GM18861 (cell line): ENCODE measurements around the gene MSMP.

Experiments
- ATAC-seq: cut with Tn5 transposase; IDR thresholded peaks from one replicate; pipeline ENCODE4 v1.9.1; 2021; ENCODE audit not compliant: unreplicated experiment

The MSMP gene

DNA sequence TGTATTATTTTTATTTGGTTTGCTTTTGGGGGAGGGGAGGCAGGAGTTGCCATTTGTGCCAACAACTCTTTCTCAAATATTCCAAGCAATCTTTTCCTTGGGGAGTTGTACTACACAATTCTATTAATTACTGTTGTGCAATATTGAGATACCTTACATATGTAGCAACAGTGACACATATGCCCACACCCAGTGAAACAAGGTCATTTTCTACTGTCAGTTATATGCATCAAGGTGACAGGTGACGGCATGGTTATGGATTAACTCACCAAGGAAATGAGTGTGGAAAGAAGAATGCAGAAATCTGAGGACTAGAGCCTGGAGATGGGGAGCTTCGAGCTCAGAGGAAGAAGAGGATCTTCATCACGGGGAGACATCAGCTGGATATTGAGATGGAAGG is 17.9 kb upstream of the MSMP start:
- ATAC-seq: no peak

DNA sequence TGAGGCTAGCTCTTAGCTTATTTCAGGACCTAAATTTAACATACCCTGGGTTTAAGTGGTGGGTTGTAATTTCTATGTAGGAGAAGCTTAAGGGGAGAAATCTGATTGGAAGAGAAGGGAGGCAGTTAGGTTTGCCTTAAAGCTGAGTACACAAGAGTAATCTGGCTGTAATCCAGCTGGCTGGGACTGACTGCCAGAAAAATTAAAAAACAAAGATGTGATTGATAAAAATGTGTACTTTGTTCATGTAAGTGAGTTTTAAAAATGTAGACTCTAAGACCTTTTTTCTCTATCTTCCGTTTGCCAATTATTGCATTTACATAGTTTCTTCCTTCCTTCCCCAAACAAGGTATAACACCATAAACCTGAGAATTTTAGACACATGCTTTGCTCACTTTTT is 17.5 kb upstream of the MSMP start:
- no peak for ATAC-seq

DNA sequence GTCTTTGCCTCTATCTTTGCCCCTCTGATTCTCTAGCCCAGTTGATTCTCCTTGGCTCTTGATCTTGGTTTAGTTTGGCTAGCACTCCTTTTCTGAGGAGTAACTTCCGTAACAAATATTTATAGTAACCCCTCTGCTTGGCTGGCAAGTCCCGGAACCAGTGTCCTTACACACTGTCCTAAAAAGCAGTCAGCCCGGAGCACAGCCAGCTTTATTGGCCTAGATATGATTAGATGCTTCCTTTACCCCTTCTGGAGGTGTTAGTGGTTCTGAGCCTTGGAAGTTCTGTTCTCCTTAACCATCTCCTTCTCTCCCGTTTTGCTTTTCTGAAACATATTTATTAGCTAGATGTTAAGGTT is 17.0 kb upstream of the MSMP start:
- ATAC-seq: no peak

DNA sequence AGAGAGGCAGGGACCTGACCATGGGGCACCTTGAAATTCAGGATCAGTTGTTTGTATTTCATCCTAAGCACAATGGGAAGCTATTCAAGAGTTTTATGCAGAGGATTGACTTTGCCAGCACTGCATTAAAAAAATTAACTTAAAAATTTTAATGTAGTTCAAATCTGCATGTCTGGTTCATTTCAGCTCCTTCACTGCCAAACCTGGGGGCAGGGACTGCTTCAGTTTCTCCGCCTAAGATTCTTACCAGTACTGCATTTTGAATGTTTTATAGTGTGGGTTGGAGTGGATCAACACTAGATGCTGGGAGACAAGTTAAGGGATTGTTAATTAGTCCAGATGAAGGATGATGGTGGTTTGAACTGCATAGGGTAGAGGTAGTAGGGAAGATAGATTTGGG is 15.7 kb upstream of the MSMP start:
- ATAC-seq: no peak

DNA sequence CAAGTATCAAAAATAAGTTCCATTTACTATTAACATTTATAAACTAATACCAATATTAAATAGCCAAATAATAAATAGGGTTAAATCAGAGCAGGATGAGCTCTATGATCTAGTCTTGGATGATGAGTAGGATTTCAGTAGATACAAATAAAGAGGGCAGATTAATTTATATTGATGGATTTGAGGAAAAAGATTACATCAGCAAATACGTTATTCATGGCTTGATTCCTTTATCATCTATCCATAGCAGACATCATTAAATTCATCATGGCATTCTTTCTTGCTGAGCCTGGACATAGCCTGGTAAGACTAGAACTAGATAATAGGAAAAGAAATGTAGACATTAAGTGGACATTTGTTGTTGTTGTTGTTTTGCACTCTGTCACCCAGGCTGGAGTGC is 13.4 kb upstream of the MSMP start:
- ATAC-seq: no peak

DNA sequence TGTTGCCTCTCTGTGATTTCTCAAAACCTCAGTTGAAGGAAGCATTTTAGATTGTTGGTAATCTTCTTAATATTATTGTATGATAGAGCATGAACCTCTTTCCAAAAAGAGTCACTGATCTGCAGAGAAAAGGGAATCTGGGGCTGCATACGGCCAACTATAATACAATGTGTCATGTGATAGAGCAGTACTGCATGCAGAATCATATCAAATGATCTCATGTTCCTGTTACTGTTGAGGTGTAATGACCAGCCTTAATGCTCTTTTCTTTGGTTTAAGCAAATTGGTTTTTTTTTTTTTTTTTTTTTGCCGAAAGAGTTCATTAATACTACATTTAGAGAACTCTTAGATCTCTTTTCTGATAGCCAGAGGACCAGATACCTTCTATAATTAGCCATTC is 12.9 kb upstream of the MSMP start:
- ATAC-seq: no peak

DNA sequence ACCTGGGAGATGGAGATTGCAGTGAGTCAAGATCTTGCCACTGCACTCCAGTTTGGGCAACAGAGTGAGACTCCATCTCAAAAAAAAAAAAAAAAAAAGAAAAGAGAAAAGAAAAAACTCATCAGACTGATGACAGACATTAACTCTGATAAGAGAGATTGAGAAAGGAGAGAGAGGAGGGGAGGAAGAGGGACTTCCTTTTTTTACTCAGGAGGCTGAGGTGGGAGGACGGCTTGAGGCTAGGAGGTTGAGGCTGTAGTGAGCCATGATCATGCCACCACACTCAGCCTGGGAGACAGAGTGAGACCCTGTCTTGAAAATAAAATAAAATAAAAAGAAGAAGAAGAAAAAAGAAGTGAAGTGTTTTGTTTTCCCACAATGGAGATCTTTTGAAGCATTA is 9.7 kb upstream of the MSMP start:
- ATAC-seq: no peak

DNA sequence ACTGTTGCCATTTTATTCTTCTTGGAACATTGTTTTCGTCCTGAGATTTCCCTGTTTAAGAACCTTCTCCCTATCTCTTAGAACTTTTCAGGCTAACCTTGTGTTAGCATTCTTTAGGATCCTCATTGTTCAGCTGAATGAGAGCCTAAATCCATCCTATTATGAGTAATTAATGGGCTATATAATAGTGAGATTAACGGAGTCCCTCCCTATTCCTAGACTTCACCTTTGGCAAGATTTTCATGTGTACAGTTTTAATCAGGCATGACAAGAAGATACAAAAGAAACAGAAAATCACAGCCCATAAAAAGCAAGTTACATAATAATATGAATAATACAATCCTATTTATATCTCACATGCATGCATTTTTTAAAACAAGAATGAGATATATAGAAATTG is 9.1 kb upstream of the MSMP start:
- no peak for ATAC-seq

DNA sequence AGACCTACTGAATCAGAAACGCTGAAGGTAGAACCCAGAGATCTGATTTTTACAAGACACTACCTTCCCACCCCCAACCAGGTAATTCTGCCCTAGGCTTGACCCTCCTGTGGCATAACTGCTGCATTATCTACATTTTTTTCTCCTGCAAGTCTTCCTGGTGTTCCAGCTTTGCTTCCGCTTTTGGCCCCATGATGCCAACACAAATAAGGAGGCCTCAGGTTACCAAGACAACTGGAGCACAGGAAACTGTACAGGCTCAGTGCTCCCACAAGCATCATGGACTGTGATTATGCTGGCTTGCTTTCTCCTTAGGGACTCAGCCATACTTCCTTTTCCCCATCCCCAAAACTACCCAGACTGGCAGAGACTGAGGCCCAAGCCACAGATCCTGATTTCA is 6.6 kb upstream of the MSMP start:
- no peak for ATAC-seq

DNA sequence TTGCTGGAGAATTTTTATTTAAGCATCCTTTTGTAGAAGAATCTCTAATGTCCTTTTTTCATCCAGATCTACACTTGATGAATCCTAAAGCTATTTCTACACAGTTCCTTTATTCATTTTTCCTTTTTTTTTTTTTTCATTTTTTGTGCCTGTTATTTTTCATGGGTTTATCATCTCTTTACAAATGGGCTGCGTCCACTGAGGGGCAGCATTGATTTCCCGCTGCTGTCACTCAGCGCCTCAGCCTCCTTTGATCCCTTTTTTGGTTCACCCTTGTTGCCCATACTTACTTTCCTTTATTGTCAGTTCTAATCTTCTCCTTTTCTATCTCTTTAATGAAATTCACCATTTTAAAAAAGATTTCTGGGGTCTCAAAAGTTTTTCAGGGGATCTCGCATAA is 5.7 kb upstream of the MSMP start:
- ATAC-seq: no peak

DNA sequence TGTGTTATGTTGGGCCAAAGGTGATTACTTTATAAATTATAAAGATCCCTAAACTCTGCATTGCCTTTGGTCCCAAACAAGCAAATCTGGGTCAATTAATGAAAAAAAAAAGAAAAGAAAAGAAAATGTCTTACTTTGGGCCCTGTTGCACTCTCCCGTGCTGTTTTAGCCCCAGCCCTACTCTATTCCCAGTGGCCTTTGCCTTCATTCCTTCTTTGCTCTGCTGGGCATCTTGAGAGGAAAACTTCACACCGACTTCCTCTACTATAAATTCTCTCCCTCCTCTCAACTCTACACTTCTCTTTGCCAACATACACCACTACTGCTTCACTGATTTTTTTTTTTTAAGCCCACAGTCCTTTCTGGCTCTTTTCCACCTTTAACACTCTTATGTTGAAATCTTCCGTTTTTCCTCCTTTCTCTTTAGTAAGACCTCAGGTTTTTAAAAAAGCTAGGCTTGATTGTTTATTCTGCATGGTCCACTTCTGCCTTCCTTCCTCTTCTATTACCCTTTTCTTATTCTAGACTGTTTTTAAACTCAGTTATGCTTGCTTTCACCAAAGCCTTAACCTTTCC is 4.5 kb upstream of the MSMP start:
- ATAC-seq: no peak

DNA sequence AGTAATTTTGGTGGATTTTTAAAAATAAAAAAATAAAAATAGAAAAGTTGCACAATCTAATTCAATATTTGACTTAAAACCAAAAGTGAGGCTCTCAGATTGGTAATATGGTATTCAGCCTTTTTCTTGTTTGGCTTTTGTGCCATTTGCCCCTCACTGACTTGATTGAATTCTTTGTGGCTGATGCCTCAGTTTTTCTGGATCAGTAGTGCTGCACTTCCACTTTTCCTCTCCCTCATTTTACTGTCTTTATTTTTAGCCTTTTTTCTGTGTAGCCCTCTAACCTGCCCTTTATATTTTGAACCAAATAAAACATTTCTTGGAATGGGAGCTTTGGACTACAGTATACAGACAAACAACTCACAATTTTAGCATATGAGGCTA is 3.8 kb upstream of the MSMP start:
- ATAC-seq: no peak

DNA sequence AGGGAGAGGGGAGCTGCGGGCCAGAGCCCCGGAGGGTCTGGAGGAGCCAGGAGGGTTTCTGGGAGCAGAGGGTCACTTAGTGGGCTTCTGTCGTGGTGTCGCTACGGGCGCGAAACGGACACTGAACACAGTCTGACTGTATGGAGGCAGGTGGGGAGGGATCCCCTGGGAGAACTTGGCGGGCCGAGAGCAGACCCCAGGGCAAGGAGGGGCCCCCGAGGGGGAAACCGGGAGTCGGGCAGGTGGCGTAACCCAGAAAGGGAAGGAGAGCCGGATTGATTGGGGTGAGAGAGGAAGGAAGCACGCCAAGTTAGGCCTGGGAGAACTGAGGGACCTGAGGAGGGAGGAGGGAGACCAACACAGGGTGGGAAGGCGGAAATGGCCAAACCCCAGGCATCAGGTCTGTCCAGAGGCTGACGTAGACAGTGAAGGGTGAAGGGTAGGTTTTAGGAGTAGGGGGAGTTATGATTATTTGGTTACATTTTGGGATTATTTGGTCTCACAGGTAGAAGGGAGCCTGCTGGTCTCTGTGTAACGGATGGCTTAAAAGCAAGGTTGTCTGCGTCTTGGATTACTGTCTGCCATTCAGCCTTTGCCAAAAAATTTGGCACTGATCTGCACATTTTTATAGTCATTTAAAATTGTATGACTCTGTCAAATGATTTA is 3.3 kb upstream of the MSMP start:
- peak; percentile 22 for ATAC-seq

DNA sequence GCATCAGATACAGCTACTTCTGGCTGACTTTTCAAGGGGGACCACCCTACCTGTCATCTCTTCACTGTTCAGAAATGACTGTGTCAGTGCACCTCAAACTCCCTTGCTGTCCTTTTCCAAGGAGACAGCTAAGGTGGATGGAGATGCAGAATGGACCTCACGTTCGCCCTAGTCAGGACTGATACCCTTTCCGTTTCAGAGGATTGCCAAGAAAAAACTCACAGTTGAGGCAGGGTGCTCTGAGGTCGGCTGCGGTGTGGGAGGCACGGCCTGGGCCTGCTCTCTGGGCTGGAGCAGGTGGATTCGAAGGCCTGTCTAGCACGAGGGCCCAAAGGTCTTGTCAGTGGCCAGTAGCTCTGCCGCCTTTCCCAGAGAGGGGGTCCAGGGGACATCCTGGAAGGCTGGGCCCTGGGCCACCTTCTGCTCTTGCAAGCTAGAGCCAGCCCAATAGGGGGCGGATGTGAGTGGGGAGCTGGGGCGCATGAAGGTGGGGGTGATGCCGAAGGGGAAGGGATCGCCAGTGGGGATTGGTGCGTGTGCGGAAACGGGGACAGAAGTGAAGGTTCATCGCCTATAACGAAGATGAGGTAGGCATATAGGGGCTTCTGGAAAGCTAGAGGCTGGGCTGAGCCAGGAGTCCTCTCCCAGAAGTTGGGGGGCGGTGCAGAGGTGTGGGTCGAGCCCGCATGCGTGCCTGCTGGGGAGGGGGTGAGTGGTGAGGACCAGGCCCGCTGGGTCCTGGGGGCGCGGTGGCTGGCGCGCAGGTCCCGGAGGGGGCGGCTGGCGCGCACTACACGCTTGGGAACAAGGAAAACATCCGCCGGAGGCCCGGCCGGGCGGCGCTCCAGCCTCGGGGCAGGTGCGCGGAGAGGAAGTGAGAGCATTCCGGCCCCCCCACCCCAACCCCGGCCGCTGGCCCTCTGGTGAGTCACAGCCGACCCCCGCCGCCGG is 2.5 kb upstream of the MSMP start:
- peak; percentile 31 for ATAC-seq

DNA sequence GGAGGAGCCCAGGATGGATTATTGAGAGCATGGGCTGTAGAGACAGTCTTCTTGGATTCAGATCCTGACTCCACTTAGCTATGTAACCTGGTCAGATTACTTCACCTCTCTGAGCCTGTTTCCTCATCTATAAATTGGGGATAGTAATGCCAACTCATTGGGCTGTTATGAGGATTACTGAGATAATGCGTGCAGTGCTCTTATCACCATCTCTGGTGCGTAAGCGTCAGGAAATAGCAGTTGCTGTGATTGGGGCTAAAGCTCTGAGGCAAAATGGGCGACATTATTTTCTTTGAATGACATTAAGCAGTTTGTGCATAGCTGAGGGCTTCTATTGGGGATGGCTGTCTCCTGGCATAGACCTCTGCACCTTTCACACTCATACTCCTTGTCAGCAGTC is 995 bp upstream of the MSMP start:
- no peak for ATAC-seq

DNA sequence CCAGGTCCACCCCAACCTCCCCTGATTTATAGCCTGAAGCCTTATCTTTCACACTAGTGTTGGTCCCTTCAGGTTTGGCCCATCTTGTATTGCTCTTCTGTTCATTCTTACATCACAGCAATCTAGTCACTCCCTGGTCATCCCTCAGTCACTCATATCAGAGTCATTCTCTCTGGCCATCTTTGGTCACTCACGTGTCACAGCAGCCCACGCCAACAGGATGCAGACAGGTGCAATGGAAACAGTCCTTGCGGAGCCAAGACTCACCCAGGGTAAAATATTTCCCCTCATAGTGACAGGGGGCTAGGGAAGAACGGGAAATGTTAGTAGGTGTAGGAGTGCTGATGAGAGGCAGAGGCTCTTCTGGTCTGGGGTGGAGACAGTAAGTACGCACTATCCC is 610 bp downstream of the MSMP start:
- no peak for ATAC-seq

DNA sequence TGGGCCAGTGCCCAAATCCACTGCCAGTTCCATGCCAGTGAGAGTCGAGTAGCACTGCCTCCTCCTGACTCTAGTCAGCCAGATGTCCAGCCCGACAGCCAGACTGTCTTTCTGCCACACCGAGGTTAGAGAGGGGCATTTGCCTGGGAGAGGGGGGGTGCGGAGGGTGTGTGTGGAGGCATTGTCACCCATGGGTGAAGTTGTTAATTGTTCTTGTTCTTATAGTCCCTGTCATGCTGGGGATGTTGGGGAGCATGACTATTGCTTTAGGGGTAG is 3.9 kb downstream of the MSMP start:
- ATAC-seq: no peak

DNA sequence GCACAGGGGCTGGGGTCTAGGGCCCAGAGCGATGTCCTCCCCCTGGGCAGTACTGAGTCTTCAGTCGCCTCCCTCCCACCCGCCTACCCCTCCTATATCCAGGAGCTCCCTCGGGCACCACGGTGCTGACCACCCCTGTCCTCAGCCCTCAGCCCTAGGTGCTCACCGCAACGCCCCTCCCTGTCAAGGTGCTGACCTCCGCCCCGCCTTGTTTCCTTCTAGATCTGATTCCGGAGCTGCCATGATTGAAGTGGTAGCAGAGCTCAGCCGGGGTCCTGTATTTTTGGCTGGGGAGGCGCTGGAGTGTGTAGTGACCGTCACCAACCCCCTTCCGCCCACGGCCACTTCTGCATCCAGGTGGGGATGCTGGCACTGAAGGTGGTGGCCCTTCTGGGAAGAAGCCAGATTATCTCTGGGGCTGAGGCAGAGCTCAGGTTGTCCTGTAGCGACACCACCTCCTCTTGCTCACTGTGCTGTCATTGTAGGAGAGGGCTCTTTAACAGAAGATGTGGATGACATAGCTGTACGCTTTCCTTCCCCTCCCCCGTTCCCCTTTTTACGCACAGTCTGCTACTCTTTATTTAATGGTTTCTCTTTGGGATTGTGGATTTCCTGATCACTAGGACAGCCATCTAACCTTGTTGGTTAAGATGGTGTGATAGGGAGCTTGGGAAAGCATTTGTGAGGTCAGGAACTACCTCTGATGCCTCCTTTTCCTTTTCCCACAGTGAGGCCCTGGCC is 4.4 kb downstream of the MSMP start:
- peak; percentile 6 for ATAC-seq

DNA sequence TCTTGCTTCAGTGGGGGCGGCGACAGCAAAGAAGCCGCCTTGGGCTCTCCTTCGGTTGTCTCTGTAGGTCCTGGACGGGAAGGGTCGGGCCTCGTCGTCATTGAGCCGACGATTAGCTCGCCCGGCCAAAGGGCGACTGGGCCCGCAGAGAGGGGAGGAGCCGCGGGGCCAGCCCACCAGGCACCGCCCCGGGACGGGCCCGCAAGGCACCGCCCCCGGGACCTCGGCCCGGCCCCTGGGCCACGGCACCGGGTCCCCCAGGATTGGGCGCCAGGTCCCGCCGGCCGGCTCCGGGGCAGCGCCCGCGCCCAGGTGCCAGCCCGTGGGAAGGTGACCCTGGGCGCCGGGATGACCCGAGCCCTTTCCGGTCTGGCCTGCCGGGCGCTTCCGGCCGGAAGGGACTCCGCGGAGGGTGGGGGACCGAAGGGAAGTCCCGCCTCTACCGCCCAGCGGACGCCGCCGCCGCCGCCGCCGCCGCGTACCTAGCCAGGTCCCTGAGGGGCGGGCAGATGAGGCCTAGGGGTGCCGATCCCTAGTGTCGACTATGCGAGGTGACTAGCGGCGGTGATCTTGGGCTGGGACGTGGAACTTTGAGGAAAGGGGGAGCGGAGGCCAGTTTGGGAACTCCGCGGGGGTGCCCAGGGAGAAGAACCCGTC is 5.1 kb downstream of the MSMP start, which contains the start of the genes GBA2 and RGP1:
Gene GBA2 (minus strand): TSS at position 371 of the 657 bp plus-strand sequence. CDS start 524 bp downstream, outside the sequence.
Gene RGP1 (plus strand): TSS at position 430 of the 657 bp plus-strand sequence. CDS start 469 bp downstream, outside the sequence.
- ATAC-seq: peak; percentile 63

DNA sequence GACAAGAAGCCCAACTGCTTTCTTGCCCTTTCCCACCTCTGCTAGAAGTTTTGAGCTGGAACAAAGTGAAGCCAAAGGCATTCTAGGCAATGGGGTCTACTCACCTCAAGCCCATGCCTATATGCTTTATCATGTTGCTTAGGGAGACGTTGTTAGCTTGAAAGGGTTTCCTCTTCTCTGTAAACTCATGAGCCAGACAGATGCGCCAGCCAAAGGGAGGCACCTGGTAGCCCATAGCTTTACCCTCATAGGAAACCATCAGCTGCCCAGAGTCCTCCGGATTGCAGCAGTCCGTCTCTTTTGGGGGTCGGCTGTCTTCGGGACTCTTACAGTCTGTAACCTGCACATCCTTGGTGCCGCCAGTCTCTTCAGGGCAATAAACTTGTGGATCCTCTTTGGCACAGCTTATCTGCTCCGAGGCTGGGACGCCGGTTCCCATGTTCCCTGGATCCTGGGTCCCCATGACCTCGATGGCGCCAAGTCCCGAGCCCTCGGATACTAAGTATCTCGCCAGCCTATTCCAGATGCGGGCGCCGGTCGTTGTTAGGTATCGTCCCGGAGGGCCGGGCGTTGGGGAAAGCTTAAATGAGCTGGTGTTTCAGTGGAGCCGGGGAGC is 5.7 kb downstream of the MSMP start:
- ATAC-seq: no peak

DNA sequence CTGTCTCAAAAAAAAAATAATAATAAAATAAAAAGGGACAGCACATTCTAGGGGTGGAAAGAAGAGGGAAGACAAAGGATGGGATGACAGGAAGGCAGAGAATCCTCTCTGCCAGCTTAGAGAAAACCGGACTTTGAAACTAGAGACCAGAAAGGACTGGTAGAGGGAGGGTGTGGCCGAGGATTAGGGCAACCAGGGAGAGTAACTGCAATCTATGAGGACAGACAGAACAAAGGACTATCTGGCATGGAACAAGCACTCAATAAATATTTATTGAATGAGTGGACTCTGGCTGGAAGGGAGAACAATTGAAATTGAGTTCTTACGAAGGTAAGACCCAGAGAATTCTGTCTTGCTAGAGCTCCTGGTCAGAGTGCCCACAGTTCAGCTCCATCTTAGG is 7.5 kb downstream of the MSMP start:
- ATAC-seq: no peak
